NCI-H2081 treated with DMSO at 0.1 percent for 48 hours (cell line): Measurements from ENCODE around the gene GALM.
"Not testable (repeated sequence)": the region's sequence is repeated elsewhere in the genome, so short reads cannot be mapped to it uniquely, and the experiment has no call there.

Source experiments
- DNase-seq: peaks from one replicate; lab custom pipeline; 2025; lab: John Stamatoyannopoulos, UW

The GALM gene

DNA sequence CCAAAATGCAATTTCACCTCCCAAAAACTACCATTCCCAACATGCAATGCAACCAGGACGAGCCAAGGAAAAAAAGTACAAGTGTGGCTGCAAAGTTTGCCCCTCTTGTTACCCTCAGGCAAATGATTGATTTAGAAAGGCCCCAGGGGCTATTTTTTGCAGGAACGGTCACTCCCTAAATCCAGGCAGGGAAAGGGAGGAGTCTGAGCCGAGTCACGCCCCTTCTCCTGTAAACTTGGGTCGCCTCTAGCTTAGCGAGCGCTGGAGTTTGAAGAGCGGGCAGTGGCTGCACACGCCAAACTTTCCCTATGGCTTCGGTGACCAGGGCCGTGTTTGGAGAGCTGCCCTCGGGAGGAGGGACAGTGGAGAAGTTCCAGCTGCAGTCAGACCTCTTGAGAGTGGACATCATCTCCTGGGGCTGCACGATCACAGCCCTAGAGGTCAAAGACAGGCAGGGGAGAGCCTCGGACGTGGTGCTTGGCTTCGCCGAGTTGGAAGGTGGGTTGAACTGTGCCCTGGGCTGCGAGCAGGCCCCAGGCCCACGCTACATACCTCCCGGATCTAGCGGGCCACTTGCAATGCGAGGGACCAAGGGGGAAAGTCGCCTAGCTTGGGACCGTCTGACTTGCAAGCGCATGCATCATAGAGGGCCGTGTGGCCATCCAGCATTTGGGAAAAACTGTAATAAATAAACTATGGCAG lies at the start of gene GALM:
TSS of gene GALM (plus strand) at position 261 of the 702 bp plus-strand sequence. CDS start at position 309, 48 bp downstream.
- no peak for DNase-seq

DNA sequence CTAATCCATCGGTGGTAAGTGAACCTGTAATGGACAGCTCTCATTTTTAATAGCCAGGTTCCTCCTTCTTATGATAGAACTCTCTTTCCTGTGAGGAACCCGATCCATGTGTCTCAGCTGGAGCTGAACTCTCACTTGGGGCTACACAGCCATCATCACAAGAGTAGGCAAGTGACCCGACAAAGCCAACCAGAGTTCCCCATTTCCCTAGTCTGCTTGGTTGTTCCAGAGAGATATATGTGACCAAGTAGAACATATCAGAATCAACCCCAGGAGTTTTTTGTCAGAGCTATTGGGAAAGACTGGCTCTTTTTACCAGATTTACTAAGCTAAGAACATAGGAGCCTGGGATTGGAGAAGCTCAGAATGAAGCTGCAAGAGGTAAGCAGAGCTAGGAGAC lies 48.6 kb upstream of the GALM start:
- DNase-seq = no peak

DNA sequence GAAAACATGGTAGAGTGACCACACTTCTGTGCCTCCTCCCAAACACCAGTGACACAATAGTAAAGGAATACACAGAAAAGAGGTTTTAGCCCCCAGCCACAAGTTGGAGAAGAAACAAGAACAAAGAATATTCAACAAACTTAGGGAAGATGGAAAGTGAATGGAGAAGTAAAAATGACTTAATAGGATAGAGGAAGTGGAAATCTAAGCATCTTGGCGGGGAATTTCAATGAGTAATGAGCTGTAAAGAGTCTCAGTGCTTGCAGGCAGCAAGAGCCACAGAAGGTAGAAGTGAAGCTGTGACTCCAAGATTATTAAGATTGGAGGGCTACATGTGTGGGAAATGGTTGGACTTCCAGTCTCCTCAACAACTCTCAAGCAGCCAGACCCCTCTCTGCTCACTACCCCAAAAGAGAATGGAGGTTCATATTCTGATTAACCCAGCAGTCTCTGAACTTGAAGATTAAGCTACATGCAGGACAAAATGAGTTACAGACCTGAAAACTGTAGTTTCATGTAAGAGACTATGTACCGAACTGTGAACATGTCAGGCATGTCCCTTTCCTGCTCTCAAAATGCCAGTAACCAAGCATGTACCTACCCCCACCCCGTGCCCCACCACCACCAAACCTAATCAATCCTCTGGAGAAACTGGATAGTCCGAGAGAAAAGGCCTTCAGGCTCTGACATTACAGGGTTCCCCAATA lies 46.3 kb upstream of the GALM start:
- no peak for DNase-seq

DNA sequence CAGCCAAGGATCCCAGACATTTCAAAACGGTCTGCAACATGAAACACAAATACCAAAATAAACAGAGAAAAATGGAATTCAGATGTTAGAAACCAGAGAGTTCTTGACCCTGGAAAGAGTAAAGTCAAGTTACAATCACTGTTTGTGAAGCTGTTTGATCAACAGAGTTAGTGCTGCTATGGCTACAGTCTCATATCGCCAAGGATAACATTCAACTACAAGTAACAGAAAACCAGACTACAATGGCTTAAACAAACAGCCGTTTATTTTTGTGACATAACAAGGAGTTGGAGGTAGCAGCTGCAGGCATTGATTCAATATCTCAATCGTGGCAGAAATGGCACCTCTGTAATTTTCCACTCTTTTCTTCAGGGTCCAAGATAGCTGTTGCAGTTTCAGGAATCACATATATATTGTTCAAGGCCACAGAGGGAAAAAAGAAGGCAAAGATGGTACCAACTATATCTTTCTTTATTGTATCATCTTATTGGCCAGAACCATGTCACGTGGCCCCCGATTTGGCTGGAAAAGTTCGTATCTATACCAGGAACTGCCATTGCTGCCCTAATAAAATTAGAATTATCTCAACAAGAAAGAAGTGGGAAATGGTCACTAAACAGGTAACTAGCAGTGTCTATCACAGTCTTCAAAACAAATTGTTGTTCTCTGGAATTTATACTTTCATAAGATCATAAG lies 45.5 kb upstream of the GALM start:
- DNase-seq = peak; percentile 29

DNA sequence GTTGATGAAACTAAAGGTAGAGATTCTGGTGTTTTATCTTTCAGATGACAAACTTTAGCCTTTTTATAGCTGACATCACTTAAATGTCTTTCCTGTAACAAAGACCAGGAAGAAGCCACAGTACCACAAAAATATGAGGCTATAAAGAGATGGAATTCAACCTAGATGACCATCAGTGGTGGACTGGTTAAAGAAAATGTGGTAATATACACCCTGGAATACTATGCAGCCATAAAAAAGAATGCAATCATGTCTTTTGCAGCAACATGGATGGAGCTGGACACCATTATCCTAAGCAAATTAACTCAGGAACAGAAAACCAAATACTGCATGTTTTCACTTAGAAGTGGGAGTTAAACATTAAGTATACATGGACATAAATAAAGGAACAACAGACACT lies 44.9 kb upstream of the GALM start:
- DNase-seq = no peak

DNA sequence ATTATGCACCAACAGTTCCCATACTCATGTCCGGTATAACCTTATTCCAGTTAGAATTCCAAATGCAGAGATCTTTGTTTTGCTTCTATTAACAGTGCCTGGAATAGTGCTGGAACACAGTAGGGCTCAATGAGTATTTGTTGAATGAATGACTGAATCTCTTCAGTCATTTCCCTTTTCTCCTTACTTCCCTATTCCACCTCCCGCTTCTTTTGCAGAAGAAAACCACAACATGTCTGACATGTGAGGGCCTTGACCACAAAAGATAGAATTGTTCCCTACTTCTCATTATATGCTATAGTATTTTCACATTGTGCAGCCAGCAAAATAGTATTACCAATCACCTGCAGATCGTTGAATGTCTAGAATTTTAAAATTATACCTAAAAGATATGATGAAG lies 43.7 kb upstream of the GALM start:
- DNase-seq = no peak

DNA sequence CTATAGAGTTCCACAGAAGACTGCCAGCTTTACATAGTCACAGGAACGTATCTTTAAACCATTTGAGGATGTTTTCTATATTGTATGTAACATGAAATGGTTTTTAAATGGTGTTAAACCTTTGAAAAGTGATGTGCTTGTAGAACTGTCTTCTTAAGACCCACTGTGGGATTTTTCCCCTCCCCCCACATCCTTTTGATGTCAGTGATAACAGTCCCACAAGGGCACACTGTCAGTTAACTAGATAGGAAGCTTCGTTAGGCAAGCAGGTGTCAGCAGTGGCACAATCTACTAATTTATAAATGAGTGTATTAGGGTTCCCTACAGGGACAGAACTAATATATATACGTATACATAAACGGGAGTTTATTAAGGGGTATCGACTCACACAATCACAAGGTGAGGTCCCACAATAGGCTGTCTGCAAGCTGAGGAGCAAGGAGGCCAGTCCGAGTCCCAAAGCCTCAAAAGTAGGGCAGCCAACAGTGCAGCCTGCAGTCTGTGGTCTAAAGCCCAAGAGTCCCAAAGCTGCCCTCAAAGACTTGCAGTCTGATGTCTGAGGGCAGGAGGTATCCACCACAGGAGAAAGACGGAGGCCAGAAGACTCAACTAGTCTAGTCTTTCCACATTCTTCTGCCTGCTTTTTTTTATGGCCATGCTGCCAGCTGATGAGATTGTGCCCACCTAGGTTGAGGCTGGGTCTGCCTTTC lies 39.4 kb upstream of the GALM start:
- DNase-seq = no peak

DNA sequence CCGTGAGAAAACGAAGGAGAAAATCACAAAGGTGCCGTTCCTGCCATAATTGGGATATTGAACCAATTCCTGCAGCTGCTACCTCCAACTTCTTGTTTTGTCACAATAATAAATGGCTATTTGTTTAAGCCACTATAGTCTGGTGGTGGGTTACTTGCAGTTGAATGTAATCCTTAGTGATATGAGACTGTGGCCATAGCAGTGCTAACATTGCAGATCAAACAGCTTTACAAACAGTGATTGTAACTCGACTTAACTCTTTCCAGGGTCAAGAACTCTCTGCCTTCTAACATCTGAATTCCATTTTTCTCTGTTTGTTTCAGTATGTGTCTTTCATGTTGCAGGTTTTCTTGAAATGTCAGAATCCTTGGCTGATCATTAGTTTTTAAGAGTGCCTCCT lies 38.5 kb upstream of the GALM start:
- DNase-seq = no peak

DNA sequence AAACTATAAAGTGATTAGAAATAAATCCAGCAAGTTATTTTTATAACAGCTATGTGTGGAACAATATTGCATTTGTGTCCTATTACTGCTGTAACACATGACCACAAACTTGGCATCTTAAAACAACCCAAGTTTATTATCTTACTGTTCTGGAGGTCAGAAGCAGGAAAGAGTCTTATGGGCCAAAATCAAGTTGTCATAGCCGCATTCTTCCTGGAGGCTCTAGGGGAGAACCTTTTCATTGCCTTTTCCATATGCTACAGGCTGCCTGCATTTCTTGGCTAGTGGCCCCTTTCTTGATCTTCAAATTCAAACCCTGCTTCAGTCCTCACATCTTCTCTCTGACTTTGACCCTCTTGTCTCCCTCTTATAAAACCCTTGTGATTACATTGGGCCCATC lies 36.2 kb upstream of the GALM start:
- DNase-seq = no peak

DNA sequence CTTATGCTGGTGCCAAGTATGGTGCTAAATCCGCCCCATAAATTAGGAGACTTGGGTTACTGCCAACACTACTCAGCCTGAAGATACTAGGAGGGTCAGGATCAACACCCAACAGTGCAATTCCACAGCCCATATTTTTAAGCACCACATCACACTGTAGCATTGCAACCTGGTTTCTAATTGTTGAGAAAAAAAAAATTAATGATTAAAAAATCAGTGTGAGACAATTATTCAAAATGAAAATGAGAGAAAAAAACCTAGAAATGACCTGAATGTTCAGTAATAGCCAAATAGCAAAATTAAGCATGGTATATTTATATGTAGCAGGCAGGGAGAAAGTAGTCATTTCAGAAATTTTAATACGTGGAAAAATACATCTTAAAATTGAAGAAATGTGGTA lies 33.9 kb upstream of the GALM start:
- no peak for DNase-seq

DNA sequence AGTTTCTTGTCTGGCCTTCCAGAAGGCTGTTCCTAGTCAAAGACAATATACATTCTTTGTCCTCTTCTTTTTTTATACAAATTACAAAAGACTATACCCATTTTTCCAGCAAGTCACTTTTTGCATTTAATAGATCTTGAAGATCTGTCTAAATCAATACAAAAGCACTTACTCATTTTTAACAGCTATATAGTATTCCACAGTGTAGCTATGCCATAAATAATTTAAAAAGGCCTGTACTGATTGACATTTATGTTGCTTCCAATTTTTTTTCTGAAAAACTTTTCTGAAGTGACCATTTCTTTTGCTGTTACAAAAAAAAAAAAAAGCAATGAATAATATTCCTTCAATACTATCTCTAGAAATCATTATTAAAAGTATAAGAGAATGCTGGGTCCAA lies 32.9 kb upstream of the GALM start:
- no peak for DNase-seq

DNA sequence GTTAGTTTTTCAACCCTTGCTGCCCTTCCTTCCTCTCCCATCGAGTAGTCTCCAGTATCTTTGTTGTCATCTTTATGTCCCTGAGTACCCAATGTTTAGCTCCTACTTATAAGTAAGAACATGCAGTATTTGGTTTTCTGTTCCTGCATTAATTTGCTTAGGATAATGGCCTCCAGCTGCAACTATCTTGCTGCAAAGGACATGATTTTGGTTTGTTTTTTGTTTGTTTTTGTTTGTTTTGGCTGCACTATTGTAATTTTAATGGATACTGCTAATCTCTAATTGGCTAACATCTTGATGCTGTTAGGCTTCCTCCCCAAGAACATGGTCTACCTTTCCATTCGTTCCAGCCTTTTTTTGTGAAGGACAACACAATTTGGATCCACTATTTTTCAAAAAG lies 32.0 kb upstream of the GALM start:
- no peak for DNase-seq

DNA sequence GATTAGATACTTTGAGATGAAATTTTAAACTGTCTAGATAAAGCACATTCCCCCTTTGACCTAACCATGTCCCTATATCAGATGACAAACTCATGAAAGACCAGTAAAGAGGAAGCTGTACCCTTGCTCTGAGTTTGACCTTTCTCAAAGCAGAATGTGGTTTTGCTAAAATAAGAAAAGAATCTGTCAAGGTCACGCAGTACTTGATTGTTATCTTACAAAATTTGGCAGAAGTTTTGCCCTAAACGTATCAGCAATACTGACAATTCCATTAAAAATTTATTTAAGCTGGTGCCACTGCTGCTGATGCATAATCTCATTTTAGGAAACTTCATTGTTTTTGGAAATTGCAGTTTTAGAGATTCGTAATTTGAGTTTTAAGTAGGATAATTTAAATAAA lies 31.2 kb upstream of the GALM start:
- no peak for DNase-seq

DNA sequence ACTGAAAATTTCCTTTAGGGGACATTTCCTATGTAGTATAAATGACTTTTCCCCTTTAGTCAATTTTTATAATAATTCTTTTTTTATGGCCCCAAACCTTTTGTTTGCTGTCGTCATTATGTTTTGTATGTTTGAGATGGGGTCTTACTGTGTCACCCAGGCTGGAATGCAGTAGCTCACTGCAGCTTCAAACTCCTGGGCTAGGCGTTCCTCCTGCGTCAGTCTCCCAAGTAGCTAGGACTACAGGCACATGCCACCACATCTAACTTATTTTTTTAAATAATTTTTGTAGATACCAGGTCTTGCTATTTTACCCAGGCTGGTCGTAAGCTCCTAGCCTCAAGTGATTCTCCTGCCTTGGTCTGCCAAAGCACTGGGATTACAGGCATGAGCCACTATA lies 30.8 kb upstream of the GALM start:
- no peak for DNase-seq

DNA sequence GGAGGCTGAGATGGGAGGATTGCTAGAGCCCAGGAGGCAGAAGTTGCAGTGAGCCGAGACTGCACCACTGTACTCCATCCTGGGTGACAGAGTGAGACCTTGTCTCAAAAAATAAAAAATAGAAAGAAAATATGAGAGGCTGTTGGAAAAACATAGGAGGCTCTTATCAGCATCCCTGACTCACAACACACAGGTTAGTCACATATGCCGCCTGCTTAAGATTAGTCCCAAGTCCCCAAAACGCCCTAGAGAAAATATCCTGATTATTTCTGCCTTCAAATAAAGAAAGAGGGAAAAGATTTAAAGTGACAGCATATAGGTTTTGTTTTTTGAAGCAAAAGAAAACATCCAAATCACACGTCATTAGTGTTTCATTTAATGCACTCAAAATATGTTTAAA lies 29.8 kb upstream of the GALM start:
- DNase-seq = no peak

DNA sequence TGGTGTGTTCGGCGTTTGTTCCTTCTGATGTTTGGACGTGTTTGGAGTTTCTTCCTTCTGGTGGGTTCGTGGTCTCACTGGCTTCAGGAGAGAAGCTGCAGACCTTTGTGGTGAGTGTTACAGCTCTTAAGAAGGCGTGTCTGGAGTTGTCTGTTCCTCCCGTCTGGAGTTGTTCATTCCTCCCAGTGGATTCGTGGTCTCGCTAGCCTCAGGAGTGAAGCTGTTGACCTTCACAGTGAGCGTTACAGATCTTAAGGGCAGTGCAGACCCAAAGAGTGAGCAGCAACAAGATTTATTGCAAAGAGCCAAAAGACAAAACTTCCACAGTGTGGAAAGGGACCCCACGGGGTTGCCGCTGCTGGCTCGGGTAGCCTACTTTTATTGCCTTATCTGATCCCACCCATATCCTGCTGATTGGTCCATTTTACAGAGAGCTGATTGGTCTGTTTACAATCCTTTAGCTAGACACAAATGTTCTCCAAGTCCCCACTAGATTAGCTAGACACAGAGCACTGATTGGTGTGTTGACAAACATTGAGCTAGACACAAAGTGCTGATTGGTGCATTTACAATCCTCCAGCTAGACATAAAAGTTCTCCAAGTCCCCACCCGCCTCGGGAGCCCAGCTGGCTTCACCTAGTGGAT lies 23.4 kb upstream of the GALM start:
- DNase-seq = not testable (repeated sequence)

DNA sequence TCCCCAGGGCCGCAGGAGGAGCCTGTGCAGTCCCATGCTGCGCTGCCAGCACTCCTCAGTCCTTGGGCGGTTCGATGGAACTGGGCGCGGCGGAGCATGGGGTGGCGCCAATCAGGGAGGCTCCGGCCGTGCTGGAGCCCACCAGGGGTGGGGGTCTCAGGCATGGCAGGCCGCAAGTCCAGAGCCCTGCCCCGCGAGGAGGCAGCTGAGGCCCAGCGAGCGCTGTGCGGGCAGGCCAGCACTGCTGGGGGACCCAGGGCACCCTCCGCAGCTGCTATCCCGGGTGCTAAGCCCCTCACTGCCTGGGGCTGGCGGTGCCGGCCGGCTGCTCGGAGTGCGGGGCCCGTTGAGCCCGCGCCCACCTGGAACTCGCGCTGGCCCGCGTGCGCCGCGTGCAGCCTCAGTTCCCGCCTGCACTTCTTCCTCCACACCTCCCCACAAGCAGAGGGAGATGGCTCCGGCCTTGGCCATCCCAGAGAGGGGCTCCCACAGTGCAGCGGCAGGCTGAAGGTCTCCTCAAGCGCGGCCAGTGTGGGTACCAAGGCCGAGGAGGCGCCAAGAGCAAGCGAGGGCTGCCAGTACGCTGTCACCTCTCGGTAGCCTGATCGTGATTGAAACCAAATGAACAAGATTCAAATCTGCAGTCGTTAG lies 22.8 kb upstream of the GALM start:
- DNase-seq = no peak

DNA sequence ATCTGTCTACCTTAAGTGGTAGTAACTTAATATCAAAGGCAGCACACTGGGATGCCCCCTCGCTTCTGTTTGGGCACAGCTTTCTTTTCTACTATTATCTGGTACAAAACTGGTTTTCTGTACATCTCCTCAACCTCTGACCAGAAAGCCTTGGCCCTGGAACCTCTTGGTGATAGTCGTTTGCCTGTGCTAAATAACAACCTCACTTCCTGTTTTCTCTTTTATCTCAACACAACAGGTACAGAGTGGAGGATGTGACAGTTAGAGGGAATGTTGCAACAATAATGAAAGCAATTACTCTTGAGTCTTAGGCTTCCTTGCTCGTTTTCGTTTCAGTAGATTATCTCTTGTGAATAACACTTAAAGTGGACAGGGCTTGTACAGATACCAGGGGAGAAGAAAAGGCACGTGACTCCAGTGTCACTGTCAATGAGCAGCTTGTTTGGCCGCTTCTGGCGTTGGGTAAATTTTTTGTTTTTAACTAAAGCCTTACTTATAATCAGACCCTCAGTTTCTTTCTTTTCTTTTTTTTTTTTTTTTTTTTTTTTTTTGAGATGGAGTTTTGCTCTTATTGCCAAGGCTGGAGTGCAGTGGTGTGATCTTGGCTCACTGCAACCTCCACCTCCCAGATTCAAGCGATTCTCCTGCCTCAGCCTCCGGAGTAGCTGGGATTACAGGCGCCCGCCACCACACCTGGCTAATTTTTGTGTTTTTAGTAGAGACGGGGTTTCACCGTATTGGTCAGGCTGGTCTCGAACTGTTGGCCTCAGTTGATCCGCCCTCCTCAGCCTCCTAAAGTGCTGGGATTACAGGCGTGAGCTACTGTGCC lies 22.0 kb upstream of the GALM start:
- not testable (repeated sequence) for DNase-seq

DNA sequence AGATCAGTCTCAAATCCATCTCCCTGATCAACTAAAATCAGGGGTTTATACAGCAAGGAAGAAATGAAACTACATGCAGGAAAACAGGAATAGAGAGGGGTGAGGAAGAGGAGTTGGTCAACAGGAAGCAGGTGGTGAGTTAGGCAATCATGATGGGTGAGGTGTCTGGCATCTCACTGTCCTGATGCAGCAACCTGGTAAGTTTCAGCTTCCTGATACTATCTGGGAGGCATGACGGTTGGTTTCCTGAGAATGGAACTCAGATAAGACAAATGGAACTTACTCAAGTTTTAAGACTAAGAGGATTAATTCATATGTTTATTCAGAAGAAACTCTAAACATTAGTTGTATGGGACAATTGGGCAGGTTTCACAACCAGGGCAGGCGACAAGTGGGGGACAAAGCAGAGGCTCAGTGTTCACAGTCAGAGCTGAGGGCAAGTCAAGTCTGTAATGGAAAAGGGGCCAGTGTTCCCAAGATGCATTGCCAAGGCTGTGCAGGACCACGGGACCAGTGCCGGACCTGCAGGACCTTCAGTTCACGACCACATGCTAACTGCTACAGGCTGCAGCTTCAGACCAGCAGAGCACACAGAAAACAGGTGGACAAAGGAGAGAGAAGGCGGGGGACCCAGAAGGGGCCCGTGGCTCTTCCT lies 17.7 kb upstream of the GALM start:
- no peak for DNase-seq

DNA sequence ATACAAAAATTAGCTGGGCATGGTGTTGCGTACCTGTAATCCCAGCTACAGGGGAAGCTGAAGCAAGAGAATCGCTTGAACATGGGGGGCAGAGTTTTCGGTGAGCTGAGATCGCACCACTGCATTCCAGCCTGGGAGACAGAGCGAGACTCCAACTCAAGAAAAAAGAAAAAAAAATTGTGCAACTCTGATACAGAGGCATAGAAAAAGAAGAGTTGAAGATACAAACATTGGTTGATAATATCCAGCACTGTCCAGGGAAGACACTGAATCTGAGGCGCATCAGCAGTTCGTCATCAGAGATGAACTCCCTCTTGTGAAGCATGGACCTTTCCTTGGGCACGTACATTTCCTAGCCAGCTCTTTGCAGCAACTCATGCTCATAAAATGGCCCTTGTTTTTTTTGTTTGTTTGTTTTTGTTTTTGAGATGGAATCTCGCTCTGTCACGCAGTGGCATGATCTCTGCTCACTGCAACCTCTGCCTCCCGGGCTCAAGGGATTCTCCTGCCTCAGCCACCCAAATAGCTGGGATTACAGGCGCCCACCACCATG lies 16.7 kb upstream of the GALM start:
- no peak for DNase-seq
